HG03521 (cell line): ENCODE measurements around the gene LATS2.

ENCODE experiments used
- ATAC-seq: cut with Tn5 transposase; IDR thresholded peaks from one replicate; pipeline ENCODE4 v1.9.1; 2021; ENCODE audit warnings: mild to moderate bottlenecking, moderate library complexity; ENCODE audit not compliant: unreplicated experiment

Gene LATS2

DNA sequence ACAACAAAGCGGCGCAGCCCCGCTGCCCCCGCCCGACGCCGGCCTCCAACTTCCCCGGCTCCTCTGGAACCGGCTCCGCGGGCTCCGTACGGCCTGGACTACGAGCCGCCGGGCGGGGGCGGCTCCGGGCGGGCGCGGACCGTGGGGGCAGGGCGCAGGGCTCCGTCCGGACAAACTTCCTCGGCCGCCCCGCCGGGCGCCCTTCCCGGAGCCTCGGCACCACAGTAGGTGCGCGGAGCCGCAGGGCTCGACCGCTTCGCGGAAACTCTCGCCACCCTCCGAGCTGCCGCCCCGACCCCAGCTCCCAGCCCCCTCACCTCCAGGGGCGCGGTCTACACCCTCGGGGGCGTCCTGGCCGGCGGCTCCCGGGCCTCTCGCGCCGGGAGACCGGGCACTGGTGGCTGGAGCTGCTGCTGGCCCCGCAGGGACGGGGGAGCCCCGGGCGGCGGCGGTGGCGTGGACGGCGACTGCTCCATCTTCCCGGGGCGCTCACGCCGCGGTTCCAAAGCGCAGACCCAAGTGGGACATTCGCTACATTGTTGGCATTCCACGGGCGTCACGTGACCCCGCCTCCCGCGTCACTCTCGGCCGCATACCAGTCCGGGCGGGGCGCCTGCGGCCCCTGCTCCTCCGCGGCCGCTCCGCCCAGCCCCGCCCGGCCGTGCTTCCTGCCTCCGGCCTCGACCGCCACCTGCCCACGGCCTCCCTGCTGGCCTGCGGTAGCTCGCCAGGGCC, at the start of gene LATS2:
Gene LATS2 (minus strand): TSS at position 558 of the 735 bp plus-strand sequence. CDS start 15,560 bp downstream, outside the sequence.
- ATAC-seq = peak; percentile 89

DNA sequence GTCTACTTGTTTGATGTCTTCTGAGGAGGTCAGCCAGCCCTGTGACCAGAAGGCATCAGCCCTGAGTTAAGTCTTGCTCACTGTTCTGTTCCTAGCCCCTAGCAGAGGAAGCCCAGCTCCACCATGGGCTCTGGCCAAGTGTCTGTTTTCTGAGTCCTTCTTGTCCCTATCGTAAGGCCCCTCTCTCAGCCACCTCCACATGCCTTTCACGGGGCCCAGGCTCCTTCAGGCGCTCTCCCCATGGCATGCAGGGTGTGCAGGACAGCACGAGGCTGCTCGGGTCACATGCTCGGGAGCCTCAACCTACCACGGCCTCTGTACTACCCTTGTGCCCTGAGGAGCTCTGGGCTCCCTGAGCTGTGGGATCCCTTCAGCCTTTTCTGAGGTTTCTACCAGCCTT, 47.8 kb upstream of the LATS2 start:
- ATAC-seq = no peak

- ATAC-seq = no peak
Measured at GRCh38 chr13:21106089-21106488, 44.7 kb upstream of the LATS2 start.

DNA sequence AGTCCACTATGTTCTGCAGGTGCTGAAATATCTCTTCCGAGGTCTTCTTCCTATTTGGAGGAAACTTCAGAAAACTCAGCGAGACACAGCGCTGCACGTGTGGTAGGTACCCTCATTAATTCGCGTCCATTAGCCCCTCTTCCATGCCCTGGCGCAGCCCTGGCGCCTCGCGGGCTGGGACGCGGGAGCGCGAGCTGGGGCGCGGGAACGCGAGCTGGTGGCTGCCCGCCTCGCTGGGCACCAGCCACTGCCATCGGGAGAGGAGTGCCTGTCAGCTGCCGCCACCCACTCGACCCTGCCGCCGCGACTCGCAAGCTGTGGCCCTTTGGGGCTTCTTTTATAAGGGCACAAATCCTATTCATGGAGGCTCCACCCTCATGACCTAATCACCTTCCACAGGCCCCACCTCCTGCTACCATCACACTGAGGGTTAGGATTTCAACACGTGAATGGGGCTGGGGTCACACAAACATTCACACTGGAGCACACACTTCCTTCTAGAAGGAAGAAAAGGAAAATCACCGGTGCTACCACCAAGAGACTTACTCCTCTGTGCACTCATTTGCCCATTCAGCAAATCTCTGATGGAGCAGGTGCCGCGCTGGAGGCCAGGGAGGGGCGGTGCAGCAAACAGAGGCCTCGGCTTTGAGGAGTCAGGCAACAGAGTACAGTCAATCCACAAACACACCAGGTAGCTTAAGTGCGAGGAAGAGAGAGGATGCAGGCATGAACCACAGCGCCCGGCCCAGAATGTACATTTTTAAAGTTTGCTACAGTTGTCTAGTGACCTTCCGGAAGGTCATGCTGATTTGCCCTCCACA, 43.0 kb upstream of the LATS2 start:
- ATAC-seq = no peak

DNA sequence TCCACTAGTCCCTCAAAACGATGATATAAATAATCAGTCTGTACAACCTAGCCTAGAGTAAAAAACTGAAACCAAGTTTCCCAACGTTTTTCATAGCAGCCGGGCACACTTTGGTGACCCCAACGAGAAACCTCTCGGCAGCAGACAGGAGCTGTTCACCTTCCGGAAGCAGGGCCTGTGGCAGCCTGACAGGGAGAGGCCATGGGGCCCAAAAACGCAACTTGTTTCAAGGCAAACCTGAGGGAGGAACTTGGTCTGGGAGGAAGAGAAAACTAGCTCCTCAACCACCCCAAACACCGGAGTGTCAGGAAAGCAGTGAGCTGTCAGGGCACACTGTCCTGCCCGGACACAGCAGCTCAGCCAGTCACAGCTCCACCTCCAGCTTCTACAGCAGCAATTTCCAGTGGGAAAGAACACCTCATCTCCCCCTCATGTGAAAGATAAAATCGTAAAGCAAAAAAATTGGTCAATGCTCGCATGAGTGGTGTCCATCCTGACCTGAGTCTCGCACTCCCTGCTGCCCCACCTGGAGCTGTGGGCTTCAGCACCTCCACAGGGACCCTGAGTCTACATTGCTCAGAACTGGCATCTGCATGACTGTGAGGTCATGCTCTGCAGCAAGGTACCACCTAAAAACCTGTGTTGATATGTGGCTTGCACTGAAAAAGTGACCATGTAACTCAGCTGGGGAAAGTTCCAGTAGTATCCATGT, 40.6 kb upstream of the LATS2 start:
- ATAC-seq = no peak

DNA sequence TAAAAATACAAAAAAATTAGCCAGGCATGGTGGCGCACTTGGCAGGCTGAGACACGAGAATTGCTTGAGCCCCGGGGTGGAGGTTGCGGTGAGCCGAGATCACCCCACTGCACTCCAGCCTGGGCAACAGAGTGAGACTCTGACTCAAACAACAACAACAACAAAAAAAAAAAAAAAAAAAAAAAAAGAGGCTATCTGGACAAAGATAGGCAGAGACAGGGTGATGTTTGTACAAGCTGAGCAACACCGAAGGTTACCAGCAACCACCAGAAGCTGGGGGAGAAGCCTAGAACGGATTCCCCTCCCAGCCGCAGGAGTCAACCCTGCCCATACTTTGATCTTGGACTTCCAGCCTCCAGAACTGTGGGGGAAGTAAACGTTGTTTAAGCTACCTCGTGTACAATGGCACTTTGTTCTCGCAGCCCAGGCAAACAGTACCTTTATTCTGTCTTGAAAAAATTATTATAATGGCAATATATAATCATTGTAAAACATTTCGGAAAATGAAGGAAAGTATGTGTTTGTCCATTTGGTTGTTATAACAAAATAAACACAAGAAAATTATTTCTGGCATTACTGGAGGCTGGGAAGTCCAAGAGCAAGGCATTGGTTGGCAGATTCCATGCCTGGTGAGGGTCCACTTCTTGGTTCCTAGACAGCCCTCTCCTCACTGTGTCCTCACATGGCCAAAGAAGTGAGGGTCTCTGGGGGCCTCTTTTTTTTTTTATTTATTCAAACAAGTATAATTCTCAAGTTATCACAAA, 39.8 kb upstream of the LATS2 start:
- no peak for ATAC-seq

DNA sequence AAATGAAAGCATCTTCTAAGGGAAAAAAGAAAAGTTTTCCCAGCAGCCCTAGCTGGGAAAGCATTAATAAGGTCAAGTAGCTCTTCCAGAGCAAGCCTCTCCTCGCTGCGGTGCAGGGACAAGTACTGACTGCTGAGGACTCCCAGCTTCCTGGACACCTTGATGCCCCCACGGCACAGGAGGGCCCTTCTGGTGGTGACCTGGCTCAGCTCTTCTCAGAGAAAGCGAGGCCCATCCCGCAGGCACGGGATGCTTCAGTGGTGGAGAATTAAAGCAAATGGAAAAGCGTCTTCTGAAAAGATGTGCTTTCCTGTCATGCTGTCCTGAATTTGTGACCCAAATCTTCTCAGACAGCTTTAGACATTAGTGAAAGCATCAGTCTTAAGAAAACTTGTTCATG, 38.8 kb upstream of the LATS2 start:
- no peak for ATAC-seq

GRCh38 chr13:21095311-21095710, 33.9 kb upstream of the LATS2 start:
- no peak for ATAC-seq

GRCh38 chr13:21089830-21090229, 28.4 kb upstream of the LATS2 start:
- no peak for ATAC-seq

GRCh38 chr13:21088534-21088933, 27.1 kb upstream of the LATS2 start:
- no peak for ATAC-seq

GRCh38 chr13:21086929-21087328, 25.5 kb upstream of the LATS2 start:
- no peak for ATAC-seq

- no peak for ATAC-seq
Measured at GRCh38 chr13:21081926-21082325, 20.5 kb upstream of the LATS2 start.

DNA sequence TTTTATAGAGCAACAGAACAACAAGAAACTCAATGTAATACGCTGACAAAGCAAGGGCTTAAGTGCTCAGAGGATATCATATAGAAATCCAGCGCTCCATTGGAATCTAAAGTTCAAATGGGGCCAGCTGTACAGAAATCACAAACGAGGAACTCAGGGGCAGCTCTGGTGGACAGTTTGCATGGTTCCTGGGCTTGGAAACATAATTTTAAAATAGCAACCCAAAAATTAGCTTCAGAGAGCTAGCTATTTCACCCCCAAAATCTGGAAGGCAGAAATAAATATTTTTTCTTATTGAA, 19.2 kb upstream of the LATS2 start:
- no peak for ATAC-seq

DNA sequence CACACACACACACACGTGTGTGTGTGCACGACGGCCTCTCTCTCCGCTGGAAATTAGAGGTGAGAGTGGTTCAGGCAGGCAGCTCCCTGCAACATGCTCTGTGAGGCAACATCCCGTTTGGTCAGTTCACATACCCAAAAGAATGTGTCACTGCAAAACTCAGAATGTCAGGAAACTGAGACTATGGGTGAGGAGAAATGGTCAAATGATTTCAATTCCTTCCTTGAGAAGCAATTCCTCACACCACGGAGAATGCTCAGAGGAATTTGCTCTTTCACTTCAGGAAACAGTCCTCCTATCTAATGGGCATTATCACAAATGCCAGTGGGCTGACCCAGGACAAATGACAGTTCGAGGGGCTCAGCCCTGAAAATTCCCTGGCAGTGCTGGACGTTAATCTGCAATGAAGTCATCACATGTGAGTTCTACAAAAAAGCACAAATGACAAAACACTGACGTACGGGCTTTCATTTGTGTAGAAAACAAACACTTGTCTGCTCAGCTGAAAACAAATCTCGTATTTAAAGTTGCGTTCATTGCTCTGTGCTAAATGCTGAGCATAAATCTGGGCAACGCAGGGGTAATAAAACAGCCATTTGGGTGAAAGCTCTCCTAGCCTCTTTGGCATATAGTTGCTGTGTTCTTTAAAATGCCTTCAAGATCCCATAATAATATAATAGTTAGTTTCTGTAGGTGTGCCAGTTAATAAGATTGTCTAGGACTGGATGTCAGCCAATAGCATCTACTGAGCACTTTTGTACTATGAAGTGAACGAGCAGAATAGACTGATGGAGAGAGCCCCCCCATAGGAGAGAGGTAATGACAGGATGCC, 18.6 kb upstream of the LATS2 start:
- ATAC-seq = no peak

DNA sequence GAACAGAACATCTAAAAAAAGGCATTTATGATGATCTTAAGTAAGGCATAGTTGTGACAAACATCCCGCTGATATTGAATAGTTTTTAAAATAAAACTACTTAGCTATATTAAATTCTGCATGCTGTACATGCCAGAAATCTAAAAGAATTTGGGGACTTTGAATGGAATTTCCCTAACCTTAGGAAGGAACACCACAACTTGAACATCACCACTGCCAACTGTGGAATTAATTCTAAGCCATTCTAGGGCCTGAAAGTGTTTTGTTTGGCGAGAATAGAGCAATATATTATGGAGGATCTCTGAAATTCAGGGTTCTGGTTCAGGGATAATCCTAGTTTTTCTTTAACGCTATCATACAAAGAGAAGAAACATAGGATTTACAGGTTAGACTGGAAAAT, 17.8 kb upstream of the LATS2 start:
- no peak for ATAC-seq

- ATAC-seq = no peak
Measured at GRCh38 chr13:21078501-21078900, 17.1 kb upstream of the LATS2 start.

GRCh38 chr13:21077788-21078353, 16.5 kb upstream of the LATS2 start:
- ATAC-seq = no peak

GRCh38 chr13:21077076-21077787, 15.8 kb upstream of the LATS2 start:
- no peak for ATAC-seq

DNA sequence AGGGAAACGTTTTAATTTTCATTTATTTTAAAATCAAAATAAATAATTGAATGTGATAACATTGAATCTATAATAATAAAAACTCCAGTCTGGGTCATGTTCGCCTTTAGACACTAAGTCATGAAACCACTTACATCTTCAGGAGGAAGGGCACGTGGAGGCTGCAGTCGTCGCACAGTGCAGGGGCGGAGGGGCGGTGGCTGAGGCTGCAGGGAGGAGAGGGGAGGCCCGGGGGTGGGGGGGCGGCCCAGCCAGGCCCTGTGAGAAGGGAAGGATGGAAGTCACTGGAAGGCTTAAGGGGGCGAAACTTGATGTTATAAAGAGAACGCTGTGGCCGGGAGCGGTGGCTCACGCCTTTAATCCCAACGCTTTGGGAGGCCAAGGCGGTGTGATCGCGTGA, 14.9 kb upstream of the LATS2 start:
- no peak for ATAC-seq
